Vagina (tissue), 2 donors: ENCODE data around the gene ALOX12B. TPM values are rescaled to one million over a fixed set of nuclear protein-coding genes. Genes with fewer than 3 reads are reported as not detected.

Source experiments
- DNase-seq, 2 donors: peaks; one replicate each; pipeline ENCODE4 v3.0.0-alpha.2; 2017; ENCODE audit errors: extremely low spot score in 2 of 2
- H3K27ac ChIP-seq: fragments of 200-600 bp; sonication (generic); one replicate; pipeline ENCODE4 v1.5.1; 2019
- H3K27me3 ChIP-seq: fragments of 200-600 bp; sonication (generic); one replicate; pipeline ENCODE4 v1.5.1; 2019
- H3K36me3 ChIP-seq, 2 donors: fragments of 200-600 bp; sonication (generic); one replicate each; pipeline ENCODE4 v1.5.1; 2017 to 2019
- H3K4me1 ChIP-seq: fragments of 200-600 bp; sonication (generic); one replicate; pipeline ENCODE4 v1.5.1; 2019
- H3K4me3 ChIP-seq, 2 donors: fragments of 200-600 bp; sonication (generic); 1 replicate in 1 of 2; 2 replicates in 1 of 2; pipeline ENCODE4 v1.5.1; 2016 to 2019
- H3K9me3 ChIP-seq: fragments of 200-600 bp; sonication (generic); one replicate; pipeline ENCODE4 v1.5.1; 2019
- CTCF ChIP-seq, 3 experiments: fragments of 450-650 bp in 2 of 3; fragments of 200-600 bp in 1 of 3; sonication (generic) in 1 of 3; IDR thresholded peaks; one replicate each; pipeline ENCODE4 v1.5.1; 2017 to 2019; ENCODE audit warnings: antibody characterized with exemption in 3 of 3, mild to moderate bottlenecking in 2 of 3, moderate library complexity in 2 of 3
- POLR2A ChIP-seq, 2 donors: fragments of 450-650 bp; IDR thresholded peaks; one replicate each; pipeline ENCODE4 v1.6.1; 2017; ENCODE audit warnings: antibody characterized with exemption in 2 of 2, mild to moderate bottlenecking in 2 of 2, moderate library complexity in 2 of 2
- POLR2AphosphoS5 ChIP-seq, 2 donors: sonication (generic); formaldehyde crosslinking; IDR thresholded peaks; one replicate each; pipeline ENCODE4 v1.9.0; 2017; ENCODE audit warnings: antibody characterized with exemption in 2 of 2, mild to moderate bottlenecking in 2 of 2, low read depth in 1 of 2; ENCODE audit not compliant: insufficient read depth in 1 of 2
- intact Hi-C: fragments of 100-400 bp; cut with DNase I; formaldehyde crosslinking; loops from one replicate; pipeline ENCODE4 v1.15.1; 2023
- total RNA-seq: library from RNA; depleted of rRNA; stranded (reverse); fragments of >200 nt; gene quantifications from one replicate; pipeline ENCODE4 v1.2.3, GENCODE V29; 2016

ALOX12B gene
- total RNA-seq, 1 donor from 2014 or later, result 15.0 TPM

- Histone ChIP-seq H3K27ac (peak overlapping the region; percentile 98), H3K9me3 (no peaks in the 10 kb centered on the region), H3K36me3 (no peaks in the 10 kb centered on the region), H3K4me1 (peaks cover 64% of the 10 kb centered on the region), H3K4me3 (peak overlapping the region; percentile 50 to 76), H3K27me3 (no peaks in the 10 kb centered on the region)
- no peak for DNase-seq
- no peak for TF ChIP-seq CTCF (IDR thresholded peaks at IDR 0.05)
- TF ChIP-seq POLR2AphosphoS5 (IDR thresholded peaks at IDR 0.05; ENCODE audit: insufficient read depth in 1 of 2, low read depth in 1 of 2), result no peak
- no peak for TF ChIP-seq POLR2A (IDR thresholded peaks at IDR 0.05)
- intact Hi-C loops, result loop anchor here (5.0 kb wide), 1 partner anchor 98 kb away; no protein-coding TSS in a partner anchor
Observed at GRCh38 chr17:8124350-8125153, 37.0 kb upstream of the ALOX12B start.

GRCh38 chr17:8123695-8124349 is 36.3 kb upstream of the ALOX12B start, which contains the start of gene HES7:
Gene HES7 (minus strand): TSS chr17:8124106. CDS start chr17:8124084, 22 bp downstream.
- no peak for TF ChIP-seq POLR2AphosphoS5 (IDR thresholded peaks at IDR 0.05; ENCODE audit: insufficient read depth in 1 of 2, low read depth in 1 of 2)
- TF ChIP-seq CTCF (IDR thresholded peaks at IDR 0.05), result no peak
- TF ChIP-seq POLR2A (IDR thresholded peaks at IDR 0.05), result no peak
- no peaks in the 10 kb centered on the region for H3K27me3 ChIP-seq
- H3K27ac ChIP-seq, result peak within 1 kb of the TSS; percentile 98
- no peaks in the 10 kb centered on the region for H3K36me3 ChIP-seq
- intact Hi-C loops, result loop anchor here (5.0 kb wide), 1 partner anchor 98 kb away; no protein-coding TSS in a partner anchor
- H3K9me3 ChIP-seq, result no peaks in the 10 kb centered on the region
- DNase-seq, result no peak
- peak within 1 kb of the TSS; percentile 50 to 76 for H3K4me3 ChIP-seq
- peaks cover 64% of the 10 kb centered on the region for H3K4me1 ChIP-seq

- peaks cover 70% of the 10 kb centered on the region for H3K4me1 ChIP-seq
- TF ChIP-seq CTCF (IDR thresholded peaks at IDR 0.05), result no peak
- TF ChIP-seq POLR2AphosphoS5 (IDR thresholded peaks at IDR 0.05; ENCODE audit: insufficient read depth in 1 of 2, low read depth in 1 of 2), result peak in 1 of 2 donors; percentile 5
- TF ChIP-seq POLR2A (IDR thresholded peaks at IDR 0.05), result peak in 1 of 2 donors; percentile 9
- H3K36me3 ChIP-seq, result no peaks in the 10 kb centered on the region
- peak overlapping the region; percentile 50 to 76 for H3K4me3 ChIP-seq
- DNase-seq, result no peak
- H3K9me3 ChIP-seq, result no peaks in the 10 kb centered on the region
- H3K27me3 ChIP-seq, result no peaks in the 10 kb centered on the region
- intact Hi-C loops, result loop anchor here (5.0 kb wide), 1 partner anchor 99 kb away; no protein-coding TSS in a partner anchor
- H3K27ac ChIP-seq, result peak overlapping the region; percentile 98
Observed at GRCh38 chr17:8122924-8123694, 35.6 kb upstream of the ALOX12B start.

- TF ChIP-seq CTCF (IDR thresholded peaks at IDR 0.05), result no peak
- peak in 1 of 2 donors; percentile 21 for TF ChIP-seq POLR2AphosphoS5 (IDR thresholded peaks at IDR 0.05; ENCODE audit: insufficient read depth in 1 of 2, low read depth in 1 of 2)
- no peak for DNase-seq
- intact Hi-C loops, result loop anchor here (5.0 kb wide), 1 partner anchor 100 kb away; no protein-coding TSS in a partner anchor
- Histone ChIP-seq H3K36me3 (no peaks in the 10 kb centered on the region), H3K27me3 (no peaks in the 10 kb centered on the region), H3K9me3 (no peaks in the 10 kb centered on the region), H3K4me3 (peak overlapping the region; percentile 50 to 76), H3K27ac (peak overlapping the region; percentile 98), H3K4me1 (peaks cover 76% of the 10 kb centered on the region)
Observed at GRCh38 chr17:8122422-8122923, 35.0 kb upstream of the ALOX12B start.
